ENCODE measurements around the gene SERINC5. TPM values are rescaled to one million over a fixed set of nuclear protein-coding genes. Genes with fewer than 3 reads are reported as not detected.

The SERINC5 gene
- total RNA-seq, 5 donors from 2014 or later (not counting 1 experiment from before 2014, with no cell fraction given), result 109 to 170 (median 112) TPM

DNA sequence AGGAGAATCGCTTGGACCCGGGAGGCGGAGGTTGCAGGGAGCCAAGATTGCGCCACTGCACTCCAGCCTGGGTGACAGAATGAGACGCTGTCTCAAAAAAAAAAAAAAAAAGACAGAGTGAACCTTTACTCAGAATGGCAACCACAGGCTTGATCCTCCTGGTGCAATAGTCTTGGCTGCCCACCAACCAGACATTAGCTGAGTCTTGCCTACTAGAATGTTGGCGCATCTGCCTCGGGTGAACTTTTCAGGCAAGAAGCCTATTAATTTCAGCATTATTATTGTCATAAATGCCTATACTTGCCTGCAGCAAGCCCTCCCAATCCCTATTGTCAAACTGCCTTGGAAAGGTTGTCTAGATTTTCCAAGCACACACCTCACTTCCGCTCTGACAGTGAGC, 4.2 kb downstream of the SERINC5 start:
- Histone ChIP-seq H3K36me3 (ENCODE audit: control insufficient read depth in 2 of 2, extremely low read depth in 1 of 2, insufficient read depth in 1 of 2, low read length in 1 of 2) (peaks cover 0 to 5% of the 10 kb centered on the region in 2 donors), H3K27me3 (replicated peaks in 1 of 2; ENCODE audit: control insufficient read depth in 2 of 2, extremely low read depth in 1 of 2, insufficient read depth in 2 of 2, low read length in 1 of 2) (no peaks in the 10 kb centered on the region), H3K4me1 (ENCODE audit: control insufficient read depth in 1 of 2, extremely low read depth in 1 of 2, insufficient read depth in 2 of 2, low read length in 2 of 2) (peaks cover 45 to 70% of the 10 kb centered on the region in 2 experiments), H3K9me3 (no peaks in the 10 kb centered on the region), H3K27ac (ENCODE audit: low read length) (no peak overlapping the region), H3K4me3 (ENCODE audit: control insufficient read depth in 1 of 2, extremely low read depth in 1 of 2, low read length in 1 of 2) (no peak overlapping the region)
- no peaks in the 10 kb centered on the region for H3K27me3 Mint-ChIP-seq
- peak overlapping the region; percentile 75 to 91 for H3K27ac Mint-ChIP-seq
- peaks cover 75 to 81% (median 81%) of the 10 kb centered on the region in 3 donors for H3K4me1 Mint-ChIP-seq
- H3K9me3 Mint-ChIP-seq, result no peaks in the 10 kb centered on the region
- WGBS (ENCODE audit: insufficient coverage), result 93% methylated on average over 5 of the region's 8 CpGs
- CTCF ChIA-PET, result interaction anchor here (0.7 to 1.1 kb wide), 2 partner anchors 34 to 157 kb away, joined by 3 to 8 read pairs; no protein-coding TSS in a partner anchor
- H3K36me3 Mint-ChIP-seq, result peaks cover 41% of the 10 kb centered on the region
- POLR2A ChIA-PET, result interaction anchor here (0.7 to 1.4 kb wide), 3 partner anchors 15 to 110 kb away, joined by 3 to 5 read pairs (median 3); no protein-coding TSS in a partner anchor
- H3K4me3 Mint-ChIP-seq, result peak overlapping the region; percentile 89 to 97 (median 93)
- DNase-seq (no peak), ATAC-seq (replicated peaks in 1 of 4) (no peak)

DNA sequence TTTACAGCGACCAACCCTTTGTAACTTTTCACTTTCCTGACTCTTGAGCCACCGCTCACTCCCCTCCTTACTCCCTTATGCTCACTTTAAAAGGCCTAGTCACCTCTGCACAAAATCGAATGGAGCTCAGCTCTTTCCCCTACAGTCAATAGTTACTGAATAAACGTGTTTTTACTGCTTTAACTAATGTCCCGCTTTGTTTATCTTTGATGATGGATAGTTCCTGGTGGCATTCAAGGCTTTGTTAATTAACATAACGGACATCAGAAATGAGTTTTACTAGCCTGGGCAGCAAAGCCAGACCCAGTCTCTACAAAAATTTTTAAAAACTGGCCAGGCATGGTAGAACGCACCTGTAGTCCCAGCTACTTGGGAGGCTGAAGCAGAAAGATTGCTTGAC, 5.0 kb downstream of the SERINC5 start:
- H3K4me1 Mint-ChIP-seq, result peaks cover 80 to 85% (median 84%) of the 10 kb centered on the region in 3 donors
- DNase-seq, result no peak
- no peaks in the 10 kb centered on the region for H3K9me3 Mint-ChIP-seq
- ATAC-seq (replicated peaks in 1 of 4), result no peak
- Histone ChIP-seq H3K36me3 (ENCODE audit: control insufficient read depth in 2 of 2, extremely low read depth in 1 of 2, insufficient read depth in 1 of 2, low read length in 1 of 2) (peaks cover 0 to 5% of the 10 kb centered on the region in 2 donors), H3K27ac (ENCODE audit: low read length) (no peak overlapping the region), H3K4me1 (ENCODE audit: control insufficient read depth in 1 of 2, extremely low read depth in 1 of 2, insufficient read depth in 2 of 2, low read length in 2 of 2) (peaks cover 53 to 64% of the 10 kb centered on the region in 2 experiments), H3K9me3 (no peaks in the 10 kb centered on the region), H3K27me3 (replicated peaks in 1 of 2; ENCODE audit: control insufficient read depth in 2 of 2, extremely low read depth in 1 of 2, insufficient read depth in 2 of 2, low read length in 1 of 2) (no peaks in the 10 kb centered on the region), H3K4me3 (ENCODE audit: control insufficient read depth in 1 of 2, extremely low read depth in 1 of 2, low read length in 1 of 2) (no peak overlapping the region)
- ChIA-PET POLR2A (interaction anchor here (0.5 to 1.4 kb wide), 3 partner anchors 16 to 129 kb away, joined by 3 read pairs; no protein-coding TSS in a partner anchor), CTCF (interaction anchor here (0.7 to 1.4 kb wide), 2 partner anchors 11 to 156 kb away, joined by 3 to 8 read pairs; no protein-coding TSS in a partner anchor)
- H3K36me3 Mint-ChIP-seq, result peaks cover 41% of the 10 kb centered on the region
- H3K27ac Mint-ChIP-seq, result peak overlapping the region; percentile 64 to 75
- H3K4me3 Mint-ChIP-seq, result peak overlapping the region in 2 of 3 donors; percentile 89 to 97
- 93% methylated on average over 3 of the region's 7 CpGs for WGBS (ENCODE audit: insufficient coverage)
- H3K27me3 Mint-ChIP-seq, result no peaks in the 10 kb centered on the region

DNA sequence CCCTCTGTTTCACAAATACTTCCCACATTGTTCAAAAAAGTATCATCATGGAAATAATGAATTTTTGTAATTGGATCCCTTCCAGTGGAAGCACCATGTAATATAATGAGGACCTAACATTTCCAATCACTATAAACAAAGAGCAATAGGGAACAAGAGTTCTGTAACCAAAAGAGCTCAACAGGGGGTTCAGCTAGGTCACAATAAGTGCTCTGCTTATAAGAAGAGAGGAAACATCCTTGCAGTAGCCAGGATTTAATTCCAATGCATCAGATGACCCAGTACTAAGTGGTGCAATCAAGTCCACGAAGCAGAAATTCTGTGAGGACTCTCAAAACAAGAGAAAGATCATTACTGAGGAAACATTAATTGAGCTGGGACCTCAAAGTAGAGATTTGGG, 5.9 kb downstream of the SERINC5 start:
- peaks cover 85 to 92% (median 90%) of the 10 kb centered on the region in 3 donors for H3K4me1 Mint-ChIP-seq
- H3K4me3 Mint-ChIP-seq, result peak overlapping the region in 2 of 3 donors; percentile 2 to 63
- WGBS (ENCODE audit: insufficient coverage), result no CpG with 5 or more reads among the region's 1 CpG
- H3K4me1 ChIP-seq (ENCODE audit: control insufficient read depth in 1 of 2, extremely low read depth in 1 of 2, insufficient read depth in 2 of 2, low read length in 2 of 2), result peaks cover 55 to 69% of the 10 kb centered on the region in 2 experiments
- H3K27ac Mint-ChIP-seq, result peak overlapping the region; percentile 56 to 76
- DNase-seq (no peak), ATAC-seq (replicated peaks in 1 of 4) (no peak)
- H3K27me3 ChIP-seq (replicated peaks in 1 of 2; ENCODE audit: control insufficient read depth in 2 of 2, extremely low read depth in 1 of 2, insufficient read depth in 2 of 2, low read length in 1 of 2), result no peaks in the 10 kb centered on the region
- no peaks in the 10 kb centered on the region for H3K27me3 Mint-ChIP-seq
- ChIA-PET POLR2A (interaction anchor here (0.5 to 1.1 kb wide), 4 partner anchors 12 to 1227 kb away, joined by 3 to 4 read pairs (median 3); no protein-coding TSS in a partner anchor), CTCF (interaction anchor here (0.6 to 1.4 kb wide), 3 partner anchors 8 to 11 kb away, joined by 3 read pairs; no protein-coding TSS in a partner anchor)
- H3K9me3 ChIP-seq, result no peaks in the 10 kb centered on the region
- no peak overlapping the region for H3K27ac ChIP-seq (ENCODE audit: low read length)
- H3K36me3 ChIP-seq (ENCODE audit: control insufficient read depth in 2 of 2, extremely low read depth in 1 of 2, insufficient read depth in 1 of 2, low read length in 1 of 2), result peaks cover 0 to 8% of the 10 kb centered on the region in 2 donors
- H3K9me3 Mint-ChIP-seq, result peaks cover 0 to 2% (median 2%) of the 10 kb centered on the region in 3 donors
- peaks cover 45% of the 10 kb centered on the region for H3K36me3 Mint-ChIP-seq
- H3K4me3 ChIP-seq (ENCODE audit: control insufficient read depth in 1 of 2, extremely low read depth in 1 of 2, low read length in 1 of 2), result no peak overlapping the region

DNA sequence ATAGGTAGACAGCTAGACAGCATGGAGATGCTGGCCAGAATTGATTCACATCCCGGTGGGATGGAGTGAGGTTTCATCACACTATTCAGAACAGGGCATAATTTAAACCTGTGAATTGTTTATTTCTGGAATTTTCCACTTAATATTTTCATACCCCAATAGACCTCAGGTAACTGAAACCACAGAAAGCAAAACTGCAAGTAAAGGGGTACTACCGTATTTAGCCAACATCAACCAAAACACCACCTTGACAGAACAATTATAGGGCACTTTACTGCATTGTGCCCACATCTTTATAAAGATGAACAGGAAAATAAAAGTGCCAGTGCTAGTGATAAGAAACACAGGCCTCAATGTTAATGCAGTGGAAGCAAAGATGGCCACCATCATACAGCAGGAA, 7.5 kb downstream of the SERINC5 start:
- Histone ChIP-seq H3K27ac (ENCODE audit: low read length) (peak overlapping the region; percentile 32), H3K9me3 (no peaks in the 10 kb centered on the region), H3K4me3 (ENCODE audit: control insufficient read depth in 1 of 2, extremely low read depth in 1 of 2, low read length in 1 of 2) (no peak overlapping the region), H3K4me1 (ENCODE audit: control insufficient read depth in 1 of 2, extremely low read depth in 1 of 2, insufficient read depth in 2 of 2, low read length in 2 of 2) (peaks cover 48 to 71% of the 10 kb centered on the region in 2 experiments), H3K36me3 (ENCODE audit: control insufficient read depth in 2 of 2, extremely low read depth in 1 of 2, insufficient read depth in 1 of 2, low read length in 1 of 2) (peaks cover 0 to 8% of the 10 kb centered on the region in 2 donors), H3K27me3 (replicated peaks in 1 of 2; ENCODE audit: control insufficient read depth in 2 of 2, extremely low read depth in 1 of 2, insufficient read depth in 2 of 2, low read length in 1 of 2) (no peaks in the 10 kb centered on the region)
- ATAC-seq (replicated peaks in 1 of 4) (no peak), DNase-seq (no peak)
- ChIA-PET POLR2A (no interaction called here), CTCF (no interaction called here)
- H3K4me3 Mint-ChIP-seq, result peak overlapping the region; percentile 39 to 66 (median 63)
- H3K27me3 Mint-ChIP-seq, result no peaks in the 10 kb centered on the region
- H3K36me3 Mint-ChIP-seq, result peaks cover 35% of the 10 kb centered on the region
- H3K27ac Mint-ChIP-seq, result peak overlapping the region; percentile 85 to 86
- no CpG with 5 or more reads among the region's 2 CpGs for WGBS (ENCODE audit: insufficient coverage)
- H3K9me3 Mint-ChIP-seq, result peaks cover 0 to 4% (median 4%) of the 10 kb centered on the region in 3 donors
- H3K4me1 Mint-ChIP-seq, result peaks cover 78 to 85% (median 84%) of the 10 kb centered on the region in 3 donors

DNA sequence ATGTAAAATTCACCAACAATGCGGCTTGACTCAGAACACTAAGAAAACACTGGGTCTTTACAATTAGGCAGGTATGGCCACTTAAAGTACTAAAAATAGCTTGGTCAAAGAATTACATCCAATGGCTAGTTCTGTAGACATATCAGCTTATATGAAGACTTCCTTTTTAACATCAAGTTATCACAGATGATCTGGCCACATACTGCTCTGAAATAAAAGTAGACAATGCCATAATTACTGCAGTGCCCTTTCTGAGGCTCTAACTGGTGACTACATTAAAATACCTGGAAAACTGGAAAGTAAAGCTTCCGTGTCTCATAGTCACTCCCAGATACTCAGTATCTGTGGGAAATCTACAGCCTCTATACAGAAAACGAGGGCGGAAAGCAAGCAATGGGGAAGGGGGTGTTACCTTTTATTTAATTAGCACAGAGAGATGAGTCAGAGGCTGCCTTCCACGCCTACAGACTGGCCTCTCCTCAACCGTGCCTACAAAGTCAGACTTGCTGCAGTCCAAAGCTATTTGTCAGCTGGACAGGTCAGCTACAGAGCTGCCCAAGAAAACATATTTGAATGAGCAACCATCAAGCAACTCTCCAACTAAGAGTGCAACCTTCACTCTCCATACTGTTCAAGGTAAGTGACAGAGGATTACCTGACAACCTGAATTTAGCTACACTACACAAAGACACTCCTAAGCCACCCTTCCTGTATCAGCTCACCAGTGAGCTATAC, 8.7 kb downstream of the SERINC5 start:
- ATAC-seq (replicated peaks in 1 of 4), result peak; percentile 80 to 92 (median 90)
- no peaks in the 10 kb centered on the region for H3K27me3 Mint-ChIP-seq
- DNase-seq, result peak in 5 of 35 experiments; percentile 11 to 55 (median 33)
- Histone ChIP-seq H3K4me1 (ENCODE audit: control insufficient read depth in 1 of 2, extremely low read depth in 1 of 2, insufficient read depth in 2 of 2, low read length in 2 of 2) (peaks cover 36 to 61% of the 10 kb centered on the region in 2 experiments), H3K27ac (ENCODE audit: low read length) (peak overlapping the region; percentile 37), H3K27me3 (replicated peaks in 1 of 2; ENCODE audit: control insufficient read depth in 2 of 2, extremely low read depth in 1 of 2, insufficient read depth in 2 of 2, low read length in 1 of 2) (no peaks in the 10 kb centered on the region), H3K9me3 (peaks cover 2% of the 10 kb centered on the region), H3K36me3 (ENCODE audit: control insufficient read depth in 2 of 2, extremely low read depth in 1 of 2, insufficient read depth in 1 of 2, low read length in 1 of 2) (peaks cover 1 to 11% of the 10 kb centered on the region in 2 donors), H3K4me3 (ENCODE audit: control insufficient read depth in 1 of 2, extremely low read depth in 1 of 2, low read length in 1 of 2) (no peak overlapping the region)
- CTCF ChIA-PET, result no interaction called here
- H3K4me1 Mint-ChIP-seq, result peaks cover 66 to 79% (median 78%) of the 10 kb centered on the region in 3 donors
- 13% methylated on average over 2 of the region's 6 CpGs for WGBS (ENCODE audit: insufficient coverage)
- peak overlapping the region; percentile 63 to 69 (median 66) for H3K4me3 Mint-ChIP-seq
- POLR2A ChIA-PET, result interaction anchor here in 1 of 2 donors (0.5 to 0.7 kb wide), 3 partner anchors 15 to 75 kb away, joined by 3 to 15 read pairs (median 3); no protein-coding TSS in a partner anchor
- peaks cover 3 to 10% (median 4%) of the 10 kb centered on the region in 3 donors for H3K9me3 Mint-ChIP-seq
- H3K36me3 Mint-ChIP-seq, result peaks cover 38% of the 10 kb centered on the region
- H3K27ac Mint-ChIP-seq, result peak overlapping the region; percentile 85 to 86

Measured in T-cell (primary cell).